Mammary epithelial cell (primary cell): Measurements from ENCODE around the gene CLEC2D.
"Not testable (repeated sequence)": the region's sequence is repeated elsewhere in the genome, so short reads cannot be mapped to it uniquely, and the experiment has no call there.

ENCODE experiments used
- CTCF ChIP-seq, 2 donors: IDR thresholded peaks in 1 of 2; conservative IDR thresholded peaks in 1 of 2; 2 replicates each; pipeline ENCODE4 v1.5.1; 2011 to 2012; ENCODE audit warnings: inconsistent platforms in 2 of 2, low read length in 2 of 2, mild to moderate bottlenecking in 2 of 2, control low read depth in 1 of 2, low read depth in 1 of 2; ENCODE audit not compliant: insufficient read depth in 1 of 2; ENCODE audit errors: extremely low read depth in 1 of 2
- EZH2 ChIP-seq: IDR thresholded peaks from 2 replicates; pipeline ENCODE4 v1.6.1; 2012; ENCODE audit warnings: low read length, inconsistent platforms, borderline replicate concordance

- not testable (repeated sequence) for TF ChIP-seq EZH2; CTCF (conservative IDR thresholded peaks at IDR 0.05 in 1 of 2, IDR thresholded peaks at IDR 0.05 in 1 of 2; ENCODE audit: extremely low read depth in 1 of 2, insufficient read depth in 1 of 2, low read depth in 1 of 2, low read length in 2 of 2)
Observed at GRCh38 chr12:9682949-9683348, 13.4 kb downstream of the CLEC2D start.
